HG02973 (cell line): ENCODE results near the gene HYAL2.
"Not testable (repeated sequence)": the region's sequence is repeated elsewhere in the genome, so short reads cannot be mapped to it uniquely, and the experiment has no call there.

Experiments used
- ATAC-seq: cut with Tn5 transposase; IDR thresholded peaks from one replicate; pipeline ENCODE4 v1.9.1; 2021; ENCODE audit warnings: moderate library complexity; ENCODE audit not compliant: unreplicated experiment

The HYAL2 gene

GRCh38 chr3:50314816-50315215 is 7.7 kb downstream of the HYAL2 start:
- ATAC-seq: no peak

GRCh38 chr3:50314342-50314741 is 8.2 kb downstream of the HYAL2 start:
- ATAC-seq: no peak

- ATAC-seq: not testable (repeated sequence)
Observed at GRCh38 chr3:50312041-50312440, 10.5 kb downstream of the HYAL2 start.

- ATAC-seq: no peak
Observed at GRCh38 chr3:50304601-50305000, 17.9 kb downstream of the HYAL2 start.

GRCh38 chr3:50303013-50303815 is 19.3 kb downstream of the HYAL2 start, which contains the start of gene HYAL1:
Gene HYAL1, minus strand, starts transcription at chr3:50303574. Its CDS starts 618 bp downstream, at chr3:50302956.
- no peak for ATAC-seq

GRCh38 chr3:50302095-50303012 is 20.2 kb downstream of the HYAL2 start:
- ATAC-seq: no peak

- no peak for ATAC-seq
Observed at GRCh38 chr3:50300681-50301254, 21.8 kb downstream of the HYAL2 start.

- no peak for ATAC-seq
Observed at GRCh38 chr3:50299929-50300680, 22.4 kb downstream of the HYAL2 start.

GRCh38 chr3:50299638-50299928 is 23.0 kb downstream of the HYAL2 start:
- ATAC-seq: no peak

GRCh38 chr3:50298836-50299637 is 23.5 kb downstream of the HYAL2 start, which contains the start of the genes HYAL3 and NAA80:
Gene HYAL3, minus strand, starts transcription at chr3:50299405. Its CDS starts 3,803 bp downstream, at chr3:50295602.
Gene NAA80, minus strand, starts transcription at chr3:50299405. Its CDS starts 1,942 bp downstream, at chr3:50297463.
- peak; percentile 82 for ATAC-seq

- no peak for ATAC-seq
Observed at GRCh38 chr3:50297896-50298725, 24.4 kb downstream of the HYAL2 start.

GRCh38 chr3:50297384-50297775 is 25.2 kb downstream of the HYAL2 start:
- ATAC-seq: no peak

- no peak for ATAC-seq
Observed at GRCh38 chr3:50296721-50297383, 25.7 kb downstream of the HYAL2 start.

GRCh38 chr3:50295553-50296431 is 26.8 kb downstream of the HYAL2 start:
- ATAC-seq: no peak

GRCh38 chr3:50294492-50295403 is 27.8 kb downstream of the HYAL2 start:
- ATAC-seq: no peak

GRCh38 chr3:50294089-50294488 is 28.5 kb downstream of the HYAL2 start:
- no peak for ATAC-seq
